Ishikawa (cell line): ENCODE results near the gene PRDM11.

Experiments used
- CEBPB ChIP-seq: IDR thresholded peaks from 2 replicates; pipeline ENCODE4 v1.6.1; 2012
- FOXM1 ChIP-seq: IDR thresholded peaks from 2 replicates; pipeline ENCODE4 v1.6.1; 2012; ENCODE audit warnings: low read depth, borderline replicate concordance
- YY1 ChIP-seq: IDR thresholded peaks from 2 replicates; pipeline ENCODE4 v1.6.1; 2012; ENCODE audit warnings: low read depth
- TF ChIP-seq, protein P1 (sequence below): IDR thresholded peaks from 2 replicates; pipeline ENCODE4 v1.6.1; 2012; ENCODE audit warnings: low read depth, mild to moderate bottlenecking

DNA sequence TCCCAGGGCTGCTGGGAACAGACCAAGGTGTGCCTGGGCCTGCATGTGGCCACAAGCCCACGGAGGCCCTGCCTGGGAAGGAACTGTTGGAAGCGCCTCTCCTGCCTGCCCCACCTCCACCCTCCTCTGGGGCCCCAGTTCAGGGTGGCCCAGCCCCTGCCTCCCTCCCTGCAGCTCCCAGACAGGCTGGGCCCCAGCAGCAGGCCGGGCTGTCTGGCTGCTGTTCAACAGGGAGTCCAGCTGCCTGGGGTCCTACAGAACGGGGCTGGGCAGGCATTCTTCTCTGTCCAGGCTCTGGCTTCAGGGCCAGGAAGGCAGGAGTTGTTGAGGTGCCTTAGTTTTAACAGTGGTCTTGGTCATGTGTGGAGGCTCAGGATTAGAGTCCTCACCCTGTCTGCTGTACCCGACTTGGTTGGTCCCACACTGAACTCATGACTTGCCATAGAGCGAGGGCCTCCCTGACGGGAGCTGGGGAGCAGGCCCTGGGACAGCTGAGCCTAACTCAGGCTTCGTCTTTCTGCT is 11.8 kb downstream of the PRDM11 start:
- TF ChIP-seq CEBPB, result no peak
- TF ChIP-seq FOXM1, result no peak
- TF ChIP-seq, protein P1, sequence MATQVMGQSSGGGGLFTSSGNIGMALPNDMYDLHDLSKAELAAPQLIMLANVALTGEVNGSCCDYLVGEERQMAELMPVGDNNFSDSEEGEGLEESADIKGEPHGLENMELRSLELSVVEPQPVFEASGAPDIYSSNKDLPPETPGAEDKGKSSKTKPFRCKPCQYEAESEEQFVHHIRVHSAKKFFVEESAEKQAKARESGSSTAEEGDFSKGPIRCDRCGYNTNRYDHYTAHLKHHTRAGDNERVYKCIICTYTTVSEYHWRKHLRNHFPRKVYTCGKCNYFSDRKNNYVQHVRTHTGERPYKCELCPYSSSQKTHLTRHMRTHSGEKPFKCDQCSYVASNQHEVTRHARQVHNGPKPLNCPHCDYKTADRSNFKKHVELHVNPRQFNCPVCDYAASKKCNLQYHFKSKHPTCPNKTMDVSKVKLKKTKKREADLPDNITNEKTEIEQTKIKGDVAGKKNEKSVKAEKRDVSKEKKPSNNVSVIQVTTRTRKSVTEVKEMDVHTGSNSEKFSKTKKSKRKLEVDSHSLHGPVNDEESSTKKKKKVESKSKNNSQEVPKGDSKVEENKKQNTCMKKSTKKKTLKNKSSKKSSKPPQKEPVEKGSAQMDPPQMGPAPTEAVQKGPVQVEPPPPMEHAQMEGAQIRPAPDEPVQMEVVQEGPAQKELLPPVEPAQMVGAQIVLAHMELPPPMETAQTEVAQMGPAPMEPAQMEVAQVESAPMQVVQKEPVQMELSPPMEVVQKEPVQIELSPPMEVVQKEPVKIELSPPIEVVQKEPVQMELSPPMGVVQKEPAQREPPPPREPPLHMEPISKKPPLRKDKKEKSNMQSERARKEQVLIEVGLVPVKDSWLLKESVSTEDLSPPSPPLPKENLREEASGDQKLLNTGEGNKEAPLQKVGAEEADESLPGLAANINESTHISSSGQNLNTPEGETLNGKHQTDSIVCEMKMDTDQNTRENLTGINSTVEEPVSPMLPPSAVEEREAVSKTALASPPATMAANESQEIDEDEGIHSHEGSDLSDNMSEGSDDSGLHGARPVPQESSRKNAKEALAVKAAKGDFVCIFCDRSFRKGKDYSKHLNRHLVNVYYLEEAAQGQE, result no peak
- TF ChIP-seq YY1, result no peak
